GM13976 (cell line): ENCODE results near the gene PSTPIP1.

Experiments
- DNase-seq: peaks from one replicate; pipeline ENCODE4 v3.0.0; 2012; ENCODE audit warnings: low spot score
- CTCF ChIP-seq: IDR thresholded peaks from 2 replicates; pipeline ENCODE4 v1.5.1; 2012; ENCODE audit warnings: borderline replicate concordance, mild to moderate bottlenecking; ENCODE audit not compliant: insufficient read depth; ENCODE audit errors: extremely low read depth, missing control alignments, control extremely low read depth
- in situ Hi-C: fragments of 300-500 bp; cut with MboI; formaldehyde crosslinking; loops from one replicate; pipeline ENCODE4 v1.12.0; 2022; ENCODE audit warnings: low sequenced_read_pairs, mixed read lengths, inconsistent platforms; ENCODE audit not compliant: unreplicated experiment

The PSTPIP1 gene

GRCh38 chr15:77037388-77038209 lies 42.7 kb downstream of the PSTPIP1 start:
- in situ Hi-C loops, result no loop called here
- DNase-seq, result peak; percentile 26
- TF ChIP-seq CTCF, result no peak

GRCh38 chr15:77038312-77039216 lies 43.6 kb downstream of the PSTPIP1 start:
- peak; percentile 27 for DNase-seq
- TF ChIP-seq CTCF, result no peak
- in situ Hi-C loops, result no loop called here

- TF ChIP-seq CTCF, result no peak
- in situ Hi-C loops, result no loop called here
- DNase-seq, result no peak
Measured at GRCh38 chr15:77039217-77039533, 44.2 kb downstream of the PSTPIP1 start.

GRCh38 chr15:77039848-77040247 lies 44.9 kb downstream of the PSTPIP1 start:
- no peak for DNase-seq
- no peak for TF ChIP-seq CTCF
- in situ Hi-C loops, result no loop called here

GRCh38 chr15:77040673-77041072 lies 45.7 kb downstream of the PSTPIP1 start:
- TF ChIP-seq CTCF, result no peak
- in situ Hi-C loops, result no loop called here
- no peak for DNase-seq

GRCh38 chr15:77042245-77042919 lies 47.5 kb downstream of the PSTPIP1 start:
- no peak for TF ChIP-seq CTCF
- in situ Hi-C loops, result no loop called here
- DNase-seq, result no peak
